Adrenal gland (tissue), 5 donors: ENCODE measurements around the gene NFIC.

Source experiments
- POLR2A ChIP-seq, 2 donors: fragments of 450-650 bp; IDR thresholded peaks; one replicate each; pipeline ENCODE4 v1.6.1; 2017; ENCODE audit warnings: antibody characterized with exemption in 2 of 2, mild to moderate bottlenecking in 2 of 2, moderate library complexity in 1 of 2
- TF ChIP-seq, protein P1 (sequence below), 6 experiments: fragments of 450-650 bp in 4 of 6; fragments of 200-600 bp in 2 of 6; sonication (generic) in 1 of 6; IDR thresholded peaks; 1 replicate in 5 of 6; 2 replicates in 1 of 6; pipeline versions ENCODE4 v1.5.1 to v1.8.0; 2016 to 2021; ENCODE audit warnings: antibody characterized with exemption in 6 of 6, mild to moderate bottlenecking in 2 of 6, moderate library complexity in 1 of 6
- donor health status: DM: no; HTN: no; CAD: no.

DNA sequence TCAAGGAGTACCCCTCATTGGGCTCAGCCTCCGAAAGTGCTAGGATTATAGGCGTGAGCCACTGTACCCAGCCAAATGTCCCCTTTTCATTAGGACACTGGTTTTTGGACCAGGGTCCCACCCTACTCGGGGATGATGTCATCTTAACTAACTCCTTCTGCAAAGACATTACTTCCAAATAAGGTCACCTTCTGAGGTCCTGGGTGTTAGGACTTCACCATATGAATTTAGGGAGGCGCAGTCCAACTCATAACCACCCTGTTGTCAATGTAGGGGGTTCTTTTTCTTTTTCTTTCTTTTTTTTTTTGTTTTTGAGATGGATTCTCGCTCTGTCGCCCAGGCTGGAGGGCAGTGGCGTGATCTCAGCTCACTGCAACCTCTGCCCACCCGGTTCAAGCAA lies 32.7 kb upstream of the NFIC start:
- TF ChIP-seq, protein P1, sequence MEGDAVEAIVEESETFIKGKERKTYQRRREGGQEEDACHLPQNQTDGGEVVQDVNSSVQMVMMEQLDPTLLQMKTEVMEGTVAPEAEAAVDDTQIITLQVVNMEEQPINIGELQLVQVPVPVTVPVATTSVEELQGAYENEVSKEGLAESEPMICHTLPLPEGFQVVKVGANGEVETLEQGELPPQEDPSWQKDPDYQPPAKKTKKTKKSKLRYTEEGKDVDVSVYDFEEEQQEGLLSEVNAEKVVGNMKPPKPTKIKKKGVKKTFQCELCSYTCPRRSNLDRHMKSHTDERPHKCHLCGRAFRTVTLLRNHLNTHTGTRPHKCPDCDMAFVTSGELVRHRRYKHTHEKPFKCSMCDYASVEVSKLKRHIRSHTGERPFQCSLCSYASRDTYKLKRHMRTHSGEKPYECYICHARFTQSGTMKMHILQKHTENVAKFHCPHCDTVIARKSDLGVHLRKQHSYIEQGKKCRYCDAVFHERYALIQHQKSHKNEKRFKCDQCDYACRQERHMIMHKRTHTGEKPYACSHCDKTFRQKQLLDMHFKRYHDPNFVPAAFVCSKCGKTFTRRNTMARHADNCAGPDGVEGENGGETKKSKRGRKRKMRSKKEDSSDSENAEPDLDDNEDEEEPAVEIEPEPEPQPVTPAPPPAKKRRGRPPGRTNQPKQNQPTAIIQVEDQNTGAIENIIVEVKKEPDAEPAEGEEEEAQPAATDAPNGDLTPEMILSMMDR (IDR thresholded peaks at IDR 0.05): no peak
- no peak for TF ChIP-seq POLR2A (IDR thresholded peaks at IDR 0.05)
